ENCODE measurements around the gene TTC7B. TPM values are rescaled to one million over a fixed set of nuclear protein-coding genes. Genes with fewer than 3 reads are reported as not detected.

The TTC7B gene
- total and polyA plus RNA-seq, 2 of the 13 experiments (the other 11 are each of a cell fraction or from before 2014, with no cell fraction given) = 1.3 to 3.2 TPM

- Histone ChIP-seq H2AFZ (ENCODE audit: low read length) (no peak overlapping the region), H3K36me3 (replicated peaks in 1 of 2; ENCODE audit: control insufficient read depth in 1 of 2, insufficient read depth in 2 of 2, low read length in 2 of 2) (no peaks in the 10 kb centered on the region), H3K27ac (ENCODE audit: extremely low read length, insufficient read depth, low read length) (no peak overlapping the region), H3K4me2 (ENCODE audit: low read depth, low read length) (no peak overlapping the region), H3K27me3 (ENCODE audit: control insufficient read depth in 1 of 2, insufficient read depth in 2 of 2, low read length in 2 of 2) (no peaks in the 10 kb centered on the region; a peak in 1 of 5 replicates), H3K9me3 (ENCODE audit: low read length) (no peaks in the 10 kb centered on the region), H3K4me1 (ENCODE audit: insufficient read depth, low read length) (no peaks in the 10 kb centered on the region), H3K4me3 (replicated peaks in 1 of 3; ENCODE audit: insufficient read depth in 1 of 3, low read depth in 2 of 3, low read length in 3 of 3) (no peak overlapping the region), H4K20me1 (ENCODE audit: insufficient read depth, low read length) (no peaks in the 10 kb centered on the region), H3K9ac (ENCODE audit: insufficient read depth, low read depth, low read length) (no peak overlapping the region), H3K79me2 (ENCODE audit: insufficient read depth, low read length) (no peaks in the 10 kb centered on the region)
- FAIRE-seq (no peak), ATAC-seq (no peak), DNase-seq (ENCODE audit: low spot score) (no peak)
- no TSS peak for BruUV-seq (replicated peaks)
- CTCF ChIA-PET (ENCODE audit: low intra/inter-chr PET ratio, low total read pairs) = no interaction called here
- POLR2A ChIA-PET = no interaction called here
- no peak for TF ChIP-seq KDM6A (CRISPR knock-in tag; IDR thresholded peaks at IDR 0.05; ENCODE audit: low read depth)
- TF ChIP-seq DPF2 (CRISPR knock-in tag; IDR thresholded peaks at IDR 0.05; ENCODE audit: borderline replicate concordance, low read depth) = no peak
- TF ChIP-seq RXRA (CRISPR knock-in tag; IDR thresholded peaks at IDR 0.05) = no peak
- TF ChIP-seq SMARCC2 (IDR thresholded peaks at IDR 0.05) = no peak
- no peak for TF ChIP-seq FOSL1 (CRISPR knock-in tag; IDR thresholded peaks at IDR 0.05; ENCODE audit: borderline replicate concordance)
- TF ChIP-seq ZC3H13 (CRISPR knock-in tag; IDR thresholded peaks at IDR 0.05) = no peak
- TF ChIP-seq ZNF264 (CRISPR knock-in tag; IDR thresholded peaks at IDR 0.05) = no peak
- WGBS (ENCODE audit: low lambda C conversion rate) = 46% methylated on average over 5 of the region's 5 CpGs
- in situ Hi-C loops (cut with HindIII; ENCODE audit: extremely low pct_ligation_motif_present, low pct_unique_long_range_greater_than_20kb) = no loop called here
- intact Hi-C loops (cut with micrococcal nuclease; ENCODE audit: unreplicated experiment) = no loop called here
Measured at GRCh38 chr14:90575336-90575735, 240.9 kb downstream of the TTC7B start.

GRCh38 chr14:90574188-90575131, 241.8 kb downstream of the TTC7B start:
- H3K9ac ChIP-seq (ENCODE audit: insufficient read depth, low read depth, low read length) = no peak overlapping the region
- H3K27ac ChIP-seq (ENCODE audit: extremely low read length, insufficient read depth, low read length) = no peak overlapping the region
- POLR2A ChIA-PET = no interaction called here
- FAIRE-seq = no peak
- no peaks in the 10 kb centered on the region for H3K9me3 ChIP-seq (ENCODE audit: low read length)
- H3K27me3 ChIP-seq (ENCODE audit: control insufficient read depth in 1 of 2, insufficient read depth in 2 of 2, low read length in 2 of 2) = peaks cover 0 to 1% of the 10 kb centered on the region in 2 experiments; a peak in 1 of 5 replicates
- no peak for DNase-seq (ENCODE audit: low spot score)
- TF ChIP-seq ZNF317 (CRISPR knock-in tag; IDR thresholded peaks at IDR 0.05) (no peak), STAT6 (CRISPR knock-in tag; IDR thresholded peaks at IDR 0.05; ENCODE audit: borderline replicate concordance) (no peak), ZBTB33 (CRISPR knock-in tag; IDR thresholded peaks at IDR 0.05) (peak; percentile 25; the same call in 1 of the 2 replicates), IKZF1 (IDR thresholded peaks at IDR 0.05) (no peak), ZNF350 (CRISPR knock-in tag; IDR thresholded peaks at IDR 0.05; ENCODE audit: borderline replicate concordance, low read depth) (no peak)
- intact Hi-C loops (cut with micrococcal nuclease; ENCODE audit: unreplicated experiment) (no loop called here), in situ Hi-C loops (cut with HindIII; ENCODE audit: extremely low pct_ligation_motif_present, low pct_unique_long_range_greater_than_20kb) (no loop called here)
- CTCF ChIA-PET (ENCODE audit: low intra/inter-chr PET ratio, low total read pairs) = no interaction called here
- ATAC-seq = no peak
- H3K4me1 ChIP-seq (ENCODE audit: insufficient read depth, low read length) = no peaks in the 10 kb centered on the region
- H2AFZ ChIP-seq (ENCODE audit: low read length) = no peak overlapping the region
- H3K4me2 ChIP-seq (ENCODE audit: low read depth, low read length) = no peak overlapping the region
- H3K36me3 ChIP-seq (replicated peaks in 1 of 2; ENCODE audit: control insufficient read depth in 1 of 2, insufficient read depth in 2 of 2, low read length in 2 of 2) = no peaks in the 10 kb centered on the region
- H3K4me3 ChIP-seq (replicated peaks in 1 of 3; ENCODE audit: insufficient read depth in 1 of 3, low read depth in 2 of 3, low read length in 3 of 3) = no peak overlapping the region
- no peaks in the 10 kb centered on the region for H3K79me2 ChIP-seq (ENCODE audit: insufficient read depth, low read length)
- 38% methylated on average over 13 of the region's 13 CpGs for WGBS (ENCODE audit: low lambda C conversion rate)
- H4K20me1 ChIP-seq (ENCODE audit: insufficient read depth, low read length) = no peaks in the 10 kb centered on the region
- BruUV-seq (replicated peaks) = no TSS peak
